ENCODE measurements around the gene EPB41L1.

The EPB41L1 gene

GRCh38 chr20:36181934-36182603, 27.5 kb downstream of the EPB41L1 start:
- Histone ChIP-seq H3K4me1 (ENCODE audit: insufficient read depth, poor library complexity, severe bottlenecking) (no peaks in the 10 kb centered on the region), H3K4me3 (ENCODE audit: severe bottlenecking) (no peak overlapping the region), H3K27me3 (ENCODE audit: insufficient read depth, poor library complexity, severe bottlenecking) (no peaks in the 10 kb centered on the region), H3K36me3 (ENCODE audit: low read depth) (no peaks in the 10 kb centered on the region), H3K27ac (ENCODE audit: poor library complexity, severe bottlenecking) (no peak overlapping the region), H3K9me3 (ENCODE audit: severe bottlenecking) (no peaks in the 10 kb centered on the region)
- TF ChIP-seq CTCF (IDR thresholded peaks at IDR 0.05; ENCODE audit: poor library complexity, severe bottlenecking) = no peak
- DNase-seq (ENCODE audit: low spot score) = no peak
- ATAC-seq (ENCODE audit: low read depth) = no peak

GRCh38 chr20:36182604-36183154, 28.1 kb downstream of the EPB41L1 start:
- Histone ChIP-seq H3K27me3 (ENCODE audit: insufficient read depth, poor library complexity, severe bottlenecking) (no peaks in the 10 kb centered on the region), H3K27ac (ENCODE audit: poor library complexity, severe bottlenecking) (no peak overlapping the region), H3K36me3 (ENCODE audit: low read depth) (no peaks in the 10 kb centered on the region), H3K9me3 (ENCODE audit: severe bottlenecking) (no peaks in the 10 kb centered on the region), H3K4me1 (ENCODE audit: insufficient read depth, poor library complexity, severe bottlenecking) (no peaks in the 10 kb centered on the region), H3K4me3 (ENCODE audit: severe bottlenecking) (no peak overlapping the region)
- no peak for DNase-seq (ENCODE audit: low spot score)
- ATAC-seq (ENCODE audit: low read depth) = no peak
- no peak for TF ChIP-seq CTCF (IDR thresholded peaks at IDR 0.05; ENCODE audit: poor library complexity, severe bottlenecking)

GRCh38 chr20:36183155-36183944, 28.8 kb downstream of the EPB41L1 start:
- Histone ChIP-seq H3K27me3 (ENCODE audit: insufficient read depth, poor library complexity, severe bottlenecking) (no peaks in the 10 kb centered on the region), H3K4me3 (ENCODE audit: severe bottlenecking) (no peak overlapping the region), H3K4me1 (ENCODE audit: insufficient read depth, poor library complexity, severe bottlenecking) (no peaks in the 10 kb centered on the region), H3K27ac (ENCODE audit: poor library complexity, severe bottlenecking) (no peak overlapping the region), H3K36me3 (ENCODE audit: low read depth) (no peaks in the 10 kb centered on the region), H3K9me3 (ENCODE audit: severe bottlenecking) (no peaks in the 10 kb centered on the region)
- no peak for TF ChIP-seq CTCF (IDR thresholded peaks at IDR 0.05; ENCODE audit: poor library complexity, severe bottlenecking)
- no peak for DNase-seq (ENCODE audit: low spot score)
- ATAC-seq (ENCODE audit: low read depth) = no peak

- no peaks in the 10 kb centered on the region for H3K4me1 ChIP-seq (ENCODE audit: insufficient read depth, poor library complexity, severe bottlenecking)
- H3K4me3 ChIP-seq (ENCODE audit: severe bottlenecking) = no peak overlapping the region
- no peak for DNase-seq (ENCODE audit: low spot score)
- H3K27ac ChIP-seq (ENCODE audit: poor library complexity, severe bottlenecking) = no peak overlapping the region
- H3K9me3 ChIP-seq (ENCODE audit: severe bottlenecking) = no peaks in the 10 kb centered on the region
- no peaks in the 10 kb centered on the region for H3K27me3 ChIP-seq (ENCODE audit: insufficient read depth, poor library complexity, severe bottlenecking)
- no peak; the same call in 2 of the 3 replicates for ATAC-seq (ENCODE audit: low read depth)
- H3K36me3 ChIP-seq (ENCODE audit: low read depth) = no peaks in the 10 kb centered on the region
- no peak for TF ChIP-seq CTCF (IDR thresholded peaks at IDR 0.05; ENCODE audit: poor library complexity, severe bottlenecking)
Observed at GRCh38 chr20:36184816-36185776, 30.6 kb downstream of the EPB41L1 start.
